ENCODE measurements around the gene TBX2. TPM values are rescaled to one million over a fixed set of nuclear protein-coding genes. Genes with fewer than 3 reads are reported as not detected.
A peak's percentile ranks its signal among the peaks of the same experiment; 100 is the strongest.

The TBX2 gene
- total RNA-seq, 1 donor from 2014 or later: 122 TPM

- H3K4me1 ChIP-seq: peaks cover 7% of the 10 kb centered on the region
- H3K4me3 ChIP-seq: no peak overlapping the region
- no peak for ATAC-seq
- intact Hi-C loops (cut with DNase I): no loop called here
- H3K27me3 ChIP-seq: no peaks in the 10 kb centered on the region
- TF ChIP-seq CTCF (IDR thresholded peaks at IDR 0.05): no peak
- H3K9me3 ChIP-seq: no peaks in the 10 kb centered on the region
- H3K36me3 ChIP-seq: no peaks in the 10 kb centered on the region
- peak; percentile 34 for DNase-seq
- H3K27ac ChIP-seq: no peak overlapping the region
Observed at GRCh38 chr17:61372436-61372835, 27.2 kb upstream of the TBX2 start.

GRCh38 chr17:61376931-61377838, 22.5 kb upstream of the TBX2 start:
- H3K27me3 ChIP-seq: no peaks in the 10 kb centered on the region
- H3K36me3 ChIP-seq: no peaks in the 10 kb centered on the region
- intact Hi-C loops (cut with DNase I): no loop called here
- TF ChIP-seq CTCF (IDR thresholded peaks at IDR 0.05): no peak
- no peak overlapping the region for H3K4me3 ChIP-seq
- ATAC-seq (no peak), DNase-seq (no peak)
- peaks cover 7% of the 10 kb centered on the region for H3K4me1 ChIP-seq
- H3K9me3 ChIP-seq: no peaks in the 10 kb centered on the region
- no peak overlapping the region for H3K27ac ChIP-seq

GRCh38 chr17:61378658-61379456, 20.8 kb upstream of the TBX2 start:
- Histone ChIP-seq H3K27ac (no peak overlapping the region), H3K9me3 (no peaks in the 10 kb centered on the region), H3K36me3 (no peaks in the 10 kb centered on the region), H3K4me1 (peaks cover 7% of the 10 kb centered on the region), H3K4me3 (no peak overlapping the region), H3K27me3 (no peaks in the 10 kb centered on the region)
- no peak for DNase-seq
- TF ChIP-seq CTCF (IDR thresholded peaks at IDR 0.05): no peak
- intact Hi-C loops (cut with DNase I): no loop called here
- no peak for ATAC-seq

- TF ChIP-seq CTCF (IDR thresholded peaks at IDR 0.05): no peak
- no peak for ATAC-seq
- Histone ChIP-seq H3K27me3 (no peaks in the 10 kb centered on the region), H3K27ac (peak overlapping the region; percentile 14), H3K4me1 (peaks cover 2% of the 10 kb centered on the region), H3K36me3 (no peaks in the 10 kb centered on the region), H3K4me3 (no peak overlapping the region), H3K9me3 (no peaks in the 10 kb centered on the region)
- intact Hi-C loops (cut with DNase I): no loop called here
- DNase-seq: no peak
Observed at GRCh38 chr17:61379457-61380216, 20.0 kb upstream of the TBX2 start.

- Histone ChIP-seq H3K36me3 (no peaks in the 10 kb centered on the region), H3K4me1 (no peaks in the 10 kb centered on the region), H3K4me3 (no peak overlapping the region), H3K9me3 (no peaks in the 10 kb centered on the region), H3K27ac (peak overlapping the region; percentile 14), H3K27me3 (no peaks in the 10 kb centered on the region)
- no peak for DNase-seq
- TF ChIP-seq CTCF (IDR thresholded peaks at IDR 0.05): no peak
- intact Hi-C loops (cut with DNase I): no loop called here
- ATAC-seq: no peak
Observed at GRCh38 chr17:61380217-61380835, 19.3 kb upstream of the TBX2 start.
